Neural progenitor cell (in vitro differentiated cells): ENCODE data around the gene MRPL21.

Source experiments
- EZH2 ChIP-seq: fragments of 200-600 bp; sonication (generic); IDR thresholded peaks from 2 replicates; pipeline ENCODE4 v1.6.1; 2017; ENCODE audit warnings: antibody characterized with exemption, mild to moderate bottlenecking, moderate library complexity
- EZH2phosphoT487 ChIP-seq: fragments of 200-600 bp; sonication (generic); IDR thresholded peaks from 2 replicates; pipeline ENCODE4 v1.6.1; 2017; ENCODE audit warnings: antibody characterized with exemption
- TF ChIP-seq, protein P1 (sequence below): fragments of 200-600 bp; sonication (generic); IDR thresholded peaks from 2 replicates; pipeline ENCODE4 v1.5.1; 2017; ENCODE audit warnings: antibody characterized with exemption, mild to moderate bottlenecking

DNA sequence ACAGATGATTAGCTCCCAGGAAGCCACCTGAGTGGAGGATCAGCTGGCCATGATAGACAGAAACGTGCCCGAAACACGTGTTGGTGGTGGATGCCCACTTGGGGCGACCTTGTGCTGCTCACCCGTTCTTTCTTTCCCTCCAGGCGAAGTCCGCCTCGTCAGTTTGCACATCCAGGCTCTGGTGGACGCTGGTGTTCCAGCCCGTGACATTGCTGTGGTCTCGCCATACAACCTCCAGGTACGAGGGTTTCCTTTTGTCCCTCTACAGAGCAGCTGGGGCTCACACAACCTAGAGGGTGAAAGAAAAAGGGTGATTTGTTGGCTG lies 30.7 kb upstream of the MRPL21 start:
- TF ChIP-seq EZH2 (no peak), EZH2phosphoT487 (no peak)
- TF ChIP-seq, protein P1, sequence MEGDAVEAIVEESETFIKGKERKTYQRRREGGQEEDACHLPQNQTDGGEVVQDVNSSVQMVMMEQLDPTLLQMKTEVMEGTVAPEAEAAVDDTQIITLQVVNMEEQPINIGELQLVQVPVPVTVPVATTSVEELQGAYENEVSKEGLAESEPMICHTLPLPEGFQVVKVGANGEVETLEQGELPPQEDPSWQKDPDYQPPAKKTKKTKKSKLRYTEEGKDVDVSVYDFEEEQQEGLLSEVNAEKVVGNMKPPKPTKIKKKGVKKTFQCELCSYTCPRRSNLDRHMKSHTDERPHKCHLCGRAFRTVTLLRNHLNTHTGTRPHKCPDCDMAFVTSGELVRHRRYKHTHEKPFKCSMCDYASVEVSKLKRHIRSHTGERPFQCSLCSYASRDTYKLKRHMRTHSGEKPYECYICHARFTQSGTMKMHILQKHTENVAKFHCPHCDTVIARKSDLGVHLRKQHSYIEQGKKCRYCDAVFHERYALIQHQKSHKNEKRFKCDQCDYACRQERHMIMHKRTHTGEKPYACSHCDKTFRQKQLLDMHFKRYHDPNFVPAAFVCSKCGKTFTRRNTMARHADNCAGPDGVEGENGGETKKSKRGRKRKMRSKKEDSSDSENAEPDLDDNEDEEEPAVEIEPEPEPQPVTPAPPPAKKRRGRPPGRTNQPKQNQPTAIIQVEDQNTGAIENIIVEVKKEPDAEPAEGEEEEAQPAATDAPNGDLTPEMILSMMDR = no peak
